Measurements from ENCODE around the gene NTM. TPM values are rescaled to one million over a fixed set of nuclear protein-coding genes. Genes with fewer than 3 reads are reported as not detected.

NTM gene
- total RNA-seq, 1 experiment from 2014 or later: 9.9 TPM

DNA sequence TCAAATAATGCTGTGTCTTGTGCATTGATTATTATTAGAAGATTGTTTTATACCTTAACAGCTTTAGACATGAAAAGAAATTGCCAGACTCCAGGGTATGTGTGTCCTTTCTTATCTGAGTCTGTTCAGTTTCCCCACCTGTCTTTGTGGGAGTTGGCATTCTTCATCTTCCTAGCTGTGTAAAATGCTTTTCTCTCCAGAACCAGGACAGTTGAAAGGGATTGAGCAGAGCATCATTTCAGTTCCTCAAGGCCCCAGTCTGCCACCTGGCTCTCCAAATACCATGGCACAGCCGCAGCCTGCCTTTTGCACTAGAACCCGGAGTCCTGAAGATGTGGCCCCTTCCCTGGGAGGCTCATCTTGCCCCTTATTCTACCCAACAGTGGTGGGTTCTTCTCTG is 851.9 kb downstream of the NTM start:
- no peaks in the 10 kb centered on the region for H3K9me3 ChIP-seq (ENCODE audit: control insufficient read depth, low read depth, low read length)
- no peak overlapping the region for H4K8ac ChIP-seq (replicated peaks; ENCODE audit: insufficient read length, low read depth, low read length)
- H2BK15ac ChIP-seq (ENCODE audit: low read depth, low read length): no peak overlapping the region
- no peaks in the 10 kb centered on the region for H3K23me2 ChIP-seq (ENCODE audit: insufficient read length, low read depth, low read length, poor library complexity, severe bottlenecking)
- no peak overlapping the region for H3K9ac ChIP-seq (ENCODE audit: extremely low read depth, insufficient read length, low read length)
- peaks cover 0 to 2% (median 0%) of the 10 kb centered on the region in 3 experiments; a peak in 1 of 7 replicates for H3K36me3 Mint-ChIP-seq (ENCODE audit: insufficient read depth in 1 of 3, low read depth in 3 of 3)
- TF ChIP-seq, protein P1, sequence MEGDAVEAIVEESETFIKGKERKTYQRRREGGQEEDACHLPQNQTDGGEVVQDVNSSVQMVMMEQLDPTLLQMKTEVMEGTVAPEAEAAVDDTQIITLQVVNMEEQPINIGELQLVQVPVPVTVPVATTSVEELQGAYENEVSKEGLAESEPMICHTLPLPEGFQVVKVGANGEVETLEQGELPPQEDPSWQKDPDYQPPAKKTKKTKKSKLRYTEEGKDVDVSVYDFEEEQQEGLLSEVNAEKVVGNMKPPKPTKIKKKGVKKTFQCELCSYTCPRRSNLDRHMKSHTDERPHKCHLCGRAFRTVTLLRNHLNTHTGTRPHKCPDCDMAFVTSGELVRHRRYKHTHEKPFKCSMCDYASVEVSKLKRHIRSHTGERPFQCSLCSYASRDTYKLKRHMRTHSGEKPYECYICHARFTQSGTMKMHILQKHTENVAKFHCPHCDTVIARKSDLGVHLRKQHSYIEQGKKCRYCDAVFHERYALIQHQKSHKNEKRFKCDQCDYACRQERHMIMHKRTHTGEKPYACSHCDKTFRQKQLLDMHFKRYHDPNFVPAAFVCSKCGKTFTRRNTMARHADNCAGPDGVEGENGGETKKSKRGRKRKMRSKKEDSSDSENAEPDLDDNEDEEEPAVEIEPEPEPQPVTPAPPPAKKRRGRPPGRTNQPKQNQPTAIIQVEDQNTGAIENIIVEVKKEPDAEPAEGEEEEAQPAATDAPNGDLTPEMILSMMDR (conservative IDR thresholded peaks at IDR 0.05): no peak
- no peak overlapping the region for H2AFZ ChIP-seq (ENCODE audit: low read length)
- no peak overlapping the region for H3K27ac Mint-ChIP-seq
- no peak for DNase-seq
- no peak overlapping the region for H2BK12ac ChIP-seq (ENCODE audit: insufficient read length, low read depth, low read length)
- no peak overlapping the region for H3K4me2 ChIP-seq (ENCODE audit: insufficient read depth, insufficient read length, low read length)
- H4K20me1 ChIP-seq (ENCODE audit: control insufficient read depth, insufficient read depth, insufficient read length): no peaks in the 10 kb centered on the region
- peaks cover 0 to 6% of the 10 kb centered on the region in 2 experiments; a peak in 2 of 5 replicates for H3K9me3 Mint-ChIP-seq
- H4K5ac ChIP-seq (ENCODE audit: insufficient read length, low read depth, low read length): no peak overlapping the region
- H3K79me1 ChIP-seq (ENCODE audit: insufficient read depth, low read depth, low read length, poor library complexity, severe bottlenecking): no peaks in the 10 kb centered on the region
- H3K27ac ChIP-seq (ENCODE audit: insufficient read length, low read depth, low read length): no peak overlapping the region
- H3T11ph ChIP-seq (ENCODE audit: low read length): no peak overlapping the region
- no peaks in the 10 kb centered on the region for H3K4me1 ChIP-seq (ENCODE audit: insufficient read depth, low read length)
- H2BK5ac ChIP-seq (ENCODE audit: insufficient read length, low read length): no peak overlapping the region
- no peaks in the 10 kb centered on the region for H3K4me1 Mint-ChIP-seq
- no CpG with 5 or more reads among the region's 2 CpGs for WGBS (ENCODE audit: extremely low coverage, insufficient read length, low lambda C conversion rate)
- H2BK20ac ChIP-seq (ENCODE audit: low read depth, low read length, poor library complexity, severe bottlenecking): no peak overlapping the region
- H3K27me3 Mint-ChIP-seq (ENCODE audit: low read depth): peaks cover 2% of the 10 kb centered on the region
- H3K4ac ChIP-seq (ENCODE audit: low read depth, low read length): no peak overlapping the region
- no peak overlapping the region for H3K56ac ChIP-seq (ENCODE audit: insufficient read length, low read depth, low read length)
- no peak overlapping the region for H4K91ac ChIP-seq (ENCODE audit: insufficient read length, low read depth, low read length)
- no peak overlapping the region for H2BK120ac ChIP-seq (ENCODE audit: low read depth, low read length, poor library complexity, severe bottlenecking)
- no peak overlapping the region for H2AK5ac ChIP-seq (ENCODE audit: insufficient read length, low read length)
- H3K23ac ChIP-seq (ENCODE audit: insufficient read length, low read depth, low read length): no peak overlapping the region
- no peak overlapping the region for H3K18ac ChIP-seq (ENCODE audit: insufficient read length, low read depth, low read length)
- no peaks in the 10 kb centered on the region for H3K27me3 ChIP-seq (ENCODE audit: insufficient read depth, low read length)
- H3K14ac ChIP-seq (ENCODE audit: insufficient read depth, low read length): no peak overlapping the region
- H3K4me3 Mint-ChIP-seq: no peak overlapping the region
- no peaks in the 10 kb centered on the region; the same call in 1 of the 2 replicates for H3K79me2 ChIP-seq (ENCODE audit: insufficient read depth, low read length)
